ENCODE measurements around the gene CACNA1C. TPM values are rescaled to one million over a fixed set of nuclear protein-coding genes. Genes with fewer than 3 reads are reported as not detected.

The CACNA1C gene
- total RNA-seq, 4 donors from 2014 or later, result 0.38 to 2.4 (median 1.4) TPM

GRCh38 chr12:2163177-2163941 lies 110.6 kb downstream of the CACNA1C start:
- no peak overlapping the region for H3K4me3 ChIP-seq (ENCODE audit: low read depth, poor library complexity, severe bottlenecking)
- intact Hi-C loops (cut with DNase I; ENCODE audit: low total_unique reads), result no loop called here
- 42 to 50% methylated on average over 17 of the region's 17 CpGs for WGBS, 2 donors

GRCh38 chr12:2165021-2165420 lies 112.2 kb downstream of the CACNA1C start:
- DNase-seq (ENCODE audit: low spot score in 2 of 2), result no peak
- no peak for TF ChIP-seq POLR2A (IDR thresholded peaks at IDR 0.05)
- no peak for TF ChIP-seq CTCF (IDR thresholded peaks at IDR 0.05)
- H3K4me3 ChIP-seq (ENCODE audit: low read depth, poor library complexity, severe bottlenecking), result no peak overlapping the region
- intact Hi-C loops (cut with DNase I; ENCODE audit: low total_unique reads), result no loop called here

More at GRCh38 chr12:2163177-2163941, 110.6 kb downstream of the CACNA1C start:
- no peak for TF ChIP-seq POLR2A (IDR thresholded peaks at IDR 0.05)
- no peak for TF ChIP-seq CTCF (IDR thresholded peaks at IDR 0.05)
- DNase-seq (ENCODE audit: low spot score in 2 of 2), result peak; percentile 59 to 91

- TF ChIP-seq POLR2A (IDR thresholded peaks at IDR 0.05) (no peak), CTCF (IDR thresholded peaks at IDR 0.05) (no peak)
- WGBS, 2 donors, result 89 to 90% methylated on average over 3 of the region's 3 CpGs
- no peak for DNase-seq (ENCODE audit: low spot score in 2 of 2)
- no peak overlapping the region for H3K4me3 ChIP-seq (ENCODE audit: low read depth, poor library complexity, severe bottlenecking)
- intact Hi-C loops (cut with DNase I; ENCODE audit: low total_unique reads), result no loop called here
Observed at GRCh38 chr12:2165927-2166326, 113.1 kb downstream of the CACNA1C start.

GRCh38 chr12:2166696-2167095 lies 113.9 kb downstream of the CACNA1C start:
- WGBS, 2 donors, result 80 to 82% methylated on average over 5 of the region's 5 CpGs
- TF ChIP-seq POLR2A (IDR thresholded peaks at IDR 0.05) (no peak), CTCF (IDR thresholded peaks at IDR 0.05) (no peak)
- no peak for DNase-seq (ENCODE audit: low spot score in 2 of 2)
- no peak overlapping the region for H3K4me3 ChIP-seq (ENCODE audit: low read depth, poor library complexity, severe bottlenecking)
- intact Hi-C loops (cut with DNase I; ENCODE audit: low total_unique reads), result no loop called here

GRCh38 chr12:2167231-2167630 lies 114.4 kb downstream of the CACNA1C start:
- no peak for DNase-seq (ENCODE audit: low spot score in 2 of 2)
- H3K4me3 ChIP-seq (ENCODE audit: low read depth, poor library complexity, severe bottlenecking), result no peak overlapping the region
- intact Hi-C loops (cut with DNase I; ENCODE audit: low total_unique reads), result no loop called here
- TF ChIP-seq CTCF (IDR thresholded peaks at IDR 0.05) (no peak), POLR2A (IDR thresholded peaks at IDR 0.05) (no peak)

- DNase-seq (ENCODE audit: low spot score in 2 of 2), result no peak
- WGBS, 2 donors, result 86 to 88% methylated on average over 6 of the region's 6 CpGs
- TF ChIP-seq CTCF (IDR thresholded peaks at IDR 0.05) (no peak), POLR2A (IDR thresholded peaks at IDR 0.05) (no peak)
- no peak overlapping the region for H3K4me3 ChIP-seq (ENCODE audit: low read depth, poor library complexity, severe bottlenecking)
- intact Hi-C loops (cut with DNase I; ENCODE audit: low total_unique reads), result no loop called here
Observed at GRCh38 chr12:2168808-2169207, 116.0 kb downstream of the CACNA1C start.
